GM12878 (cell line): Measurements from ENCODE around the gene CDK11B. TPM values are rescaled to one million over a fixed set of nuclear protein-coding genes. Genes with fewer than 3 reads are reported as not detected.

Experiments
- ATAC-seq: fragments of 200-7000 bp; cut with Tn5 transposase; 3 replicates; pipeline ENCODE4 v1.9.1; 2020; ENCODE audit warnings: mild to moderate bottlenecking, moderate library complexity
- BruUV-seq: library from RNA; stranded (reverse); fragments of 400-500 nt; replicated peaks from 2 replicates; lab custom pipeline; 2021; lab: Mats Ljungman, UMichigan
- CTCF ChIA-PET: fragments of 300-600 bp; sonication (Branson Sonifier 250); formaldehyde crosslinking; extraction: SDS; loops from one replicate; lab custom pipeline; 2021; ENCODE audit warnings: inconsistent platforms; lab: Yijun Ruan, JAX
- POLR2A ChIA-PET: fragments of 350-600 bp; formaldehyde crosslinking; extraction: SDS; loops from one replicate; lab custom pipeline; 2021; ENCODE audit warnings: inconsistent platforms; lab: Charles Lee
- RAD21 ChIA-PET: fragments of 300-600 bp; sonication (Branson Sonifier 250); formaldehyde crosslinking; loops from one replicate; lab custom pipeline; 2023; ENCODE audit warnings: antibody characterized with exemption; ENCODE audit not compliant: unreplicated experiment; lab: Charles Lee
- SMC1A ChIA-PET: fragments of 300-600 bp; sonication (Branson Sonifier 250); formaldehyde crosslinking; loops from one replicate; lab custom pipeline; 2023; ENCODE audit not compliant: unreplicated experiment, uncharacterized antibody; lab: Charles Lee
- DNase-seq: peaks from one replicate; pipeline ENCODE4 v3.0.0-alpha.2; 2011; ENCODE audit warnings: low read depth, low spot score
- FAIRE-seq: peaks from 3 replicates; lab custom pipeline; 2011; peaks lifted over from hg19 to GRCh38; lab: Jason Lieb, UNC
- H2AFZ ChIP-seq: 2 replicates; pipeline ENCODE4 v1.6.0; 2011; ENCODE audit warnings: low read depth, low read length, control low read depth; ENCODE audit not compliant: control insufficient read depth
- H3K27ac ChIP-seq: 2 replicates; pipeline ENCODE4 v1.5.1; 2011; ENCODE audit warnings: control low read depth; ENCODE audit not compliant: control insufficient read depth, insufficient read depth
- H3K27me3 ChIP-seq, 2 experiments: replicated peaks in 1 of 2; 2 replicates each; pipeline versions ENCODE4 v1.6.0 to v1.6.1; 2011; ENCODE audit warnings: low read length in 1 of 2; ENCODE audit not compliant: control insufficient read depth in 2 of 2, insufficient read depth in 2 of 2
- H3K36me3 ChIP-seq, 2 experiments: 2 replicates each; pipeline ENCODE4 v1.5.1; 2011; ENCODE audit warnings: low read length in 1 of 2; ENCODE audit not compliant: control insufficient read depth in 2 of 2, insufficient read depth in 2 of 2
- H3K4me1 ChIP-seq: 2 replicates; pipeline ENCODE4 v1.6.1; 2011; ENCODE audit warnings: mild to moderate bottlenecking, low read length, moderate library complexity, mixed read lengths; ENCODE audit not compliant: control insufficient read depth, insufficient read depth
- H3K4me2 ChIP-seq: 2 replicates; pipeline ENCODE4 v1.6.0; 2011; ENCODE audit warnings: control low read depth; ENCODE audit not compliant: control insufficient read depth, insufficient read depth
- H3K4me3 ChIP-seq: fragments of 200-600 bp; sonication (generic); 2 replicates; pipeline ENCODE4 v1.5.1; 2016
- H3K79me2 ChIP-seq: 2 replicates; pipeline ENCODE4 v1.6.0; 2011; ENCODE audit warnings: low read length; ENCODE audit not compliant: control insufficient read depth, insufficient read depth
- H3K9ac ChIP-seq: 2 replicates; pipeline ENCODE4 v1.8.0; 2011; ENCODE audit warnings: low read length, control low read depth, mixed read lengths; ENCODE audit not compliant: control insufficient read depth, insufficient read depth
- H3K9me3 ChIP-seq: replicated peaks from 3 replicates; pipeline ENCODE4 v1.5.1; 2011; ENCODE audit warnings: mild to moderate bottlenecking, low read length; ENCODE audit not compliant: control insufficient read depth, insufficient read depth
- H4K20me1 ChIP-seq: 2 replicates; pipeline ENCODE4 v1.6.0; 2011; ENCODE audit not compliant: control insufficient read depth, insufficient read depth
- BACH1 ChIP-seq: fragments of 450-650 bp; IDR thresholded peaks from 2 replicates; pipeline ENCODE4 v1.6.1; 2017; ENCODE audit warnings: mild to moderate bottlenecking, borderline replicate concordance
- BHLHE40 ChIP-seq, 2 experiments: fragments of 450-650 bp in 1 of 2; IDR thresholded peaks; 2 replicates each; pipeline ENCODE4 v1.6.1; 2011 to 2017; ENCODE audit warnings: low read depth in 2 of 2, borderline replicate concordance in 1 of 2, improper control_type of control experiment in 1 of 2, low read length in 1 of 2, mild to moderate bottlenecking in 1 of 2
- DPF2 ChIP-seq: fragments of 450-650 bp; IDR thresholded peaks from 2 replicates; pipeline ENCODE4 v1.6.1; 2017; ENCODE audit warnings: mild to moderate bottlenecking
- LARP7 ChIP-seq: fragments of 450-650 bp; IDR thresholded peaks from 2 replicates; pipeline ENCODE4 v1.6.1; 2017; ENCODE audit warnings: mild to moderate bottlenecking
- MYC ChIP-seq: IDR thresholded peaks from 2 replicates; pipeline ENCODE4 v1.6.1; 2011; ENCODE audit warnings: mild to moderate bottlenecking, low read length, moderate library complexity, inconsistent platforms; ENCODE audit not compliant: insufficient read depth, insufficient replicate concordance, insufficient read length, severe bottlenecking
- SREBF1 ChIP-seq: IDR thresholded peaks from 2 replicates; pipeline ENCODE4 v1.6.1; 2012; ENCODE audit warnings: mild to moderate bottlenecking, low read length
- ZNF274 ChIP-seq: IDR thresholded peaks from one replicate; pipeline ENCODE4 v1.8.0; 2011; ENCODE audit not compliant: insufficient read length, insufficient read depth
- ZSCAN29 ChIP-seq: fragments of 450-650 bp; IDR thresholded peaks from 2 replicates; pipeline ENCODE4 v1.6.1; 2017; ENCODE audit warnings: mild to moderate bottlenecking, moderate library complexity
- WGBS: methylation state at CpG from one replicate; pipeline ENCODE4 v1.1.6; 2016; ENCODE audit warnings: low lambda C conversion rate; ENCODE audit not compliant: insufficient replicate concordance, insufficient coverage; ENCODE audit errors: missing lambda C conversion rate; 5-methylcytosine and 5-hydroxymethylcytosine counted together
- in situ Hi-C: fragments of 300-500 bp; cut with MboI; formaldehyde crosslinking; loops from 9 replicates; pipeline ENCODE4 v1.14.3; 2018; ENCODE audit warnings: mixed read lengths
- intact Hi-C: fragments of 100-400 bp; cut with micrococcal nuclease; formaldehyde crosslinking; loops from one replicate; pipeline ENCODE4 v1.14.2; 2022; ENCODE audit not compliant: unreplicated experiment
- polyA plus RNA-seq, 11 experiments: library from polyadenylated mRNA; depleted of rRNA in 4 of 11; unstranded in 6 of 11; stranded (reverse) in 5 of 11; fragments of >200 nt; fragmentation: Nextera tagmentation in 4 of 11; fragmentation: Illumina TruSeq in 1 of 11; extraction: Ambion mirVana in 4 of 11; extraction: Trizol in 1 of 11; gene quantifications; 1 replicate in 1 of 11; 2 replicates in 10 of 11; pipeline versions ENCODE4 v1.2.1 to v1.2.3, GENCODE V29; 2011 to 2016; ENCODE audit warnings: inconsistent platforms in 2 of 11, missing spikeins in 2 of 11, low read depth in 1 of 11
- total RNA-seq, 4 experiments: library from RNA; depleted of rRNA in 3 of 4; stranded (reverse); fragments of >200 nt in 3 of 4; fragmentation: Illumina TruSeq in 1 of 4; extraction: Trizol in 1 of 4; gene quantifications; 2 replicates each; pipeline versions ENCODE4 v1.2.1 to v1.2.3, GENCODE V29; 2013 to 2021
- TF ChIP-seq, protein P1 (sequence below): fragments of 450-650 bp; conservative IDR thresholded peaks from 2 replicates; pipeline ENCODE4 v1.6.1; 2017; ENCODE audit warnings: mild to moderate bottlenecking, moderate library complexity

CDK11B gene
- total and polyA plus RNA-seq, 10 of the 15 experiments (the other 5 are each of a cell fraction or from before 2014, with no cell fraction given) = 3.2 to 30.9 (median 18.0) TPM

DNA sequence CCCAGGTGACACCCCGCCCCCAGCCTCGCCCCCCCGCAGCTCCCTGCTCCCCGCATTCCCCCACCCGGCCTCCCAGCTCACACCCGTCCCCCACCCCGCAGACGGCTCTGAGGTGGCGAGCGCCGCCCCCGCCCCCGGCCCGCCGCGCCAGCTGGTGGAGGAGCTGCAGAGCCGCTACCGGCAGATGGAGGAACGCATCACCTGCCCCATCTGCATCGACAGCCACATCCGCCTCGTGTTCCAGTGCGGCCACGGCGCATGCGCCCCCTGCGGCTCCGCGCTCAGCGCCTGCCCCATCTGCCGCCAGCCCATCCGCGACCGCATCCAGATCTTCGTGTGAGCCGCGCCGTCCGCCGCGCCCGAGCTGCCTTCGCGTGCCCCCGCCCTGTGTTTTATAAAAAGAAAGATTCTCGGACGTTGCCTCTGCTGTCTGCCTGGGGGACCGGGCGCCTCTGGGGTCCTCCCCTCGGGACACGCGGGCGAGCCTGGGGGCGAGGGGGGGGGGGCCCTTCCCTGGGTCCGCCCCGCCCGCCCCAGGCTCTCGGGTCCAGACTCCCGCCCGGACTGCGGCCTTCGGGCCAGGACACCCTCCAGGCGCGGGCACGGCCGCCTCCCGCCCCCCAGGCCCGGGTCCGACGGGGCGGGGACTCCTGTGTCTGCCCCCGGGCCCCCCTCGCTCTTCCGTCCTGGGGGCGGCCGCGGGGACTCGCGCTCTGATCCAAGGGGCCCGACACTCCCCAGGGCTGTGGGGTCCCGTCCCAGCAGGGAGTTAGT, 28.4 kb downstream of the CDK11B start (continued):
- no peak for TF ChIP-seq ZNF274
- no peak for TF ChIP-seq MYC
- no peak for TF ChIP-seq SREBF1
- peak; percentile 21; the same call in 1 of the 2 replicates for TF ChIP-seq BACH1

DNA sequence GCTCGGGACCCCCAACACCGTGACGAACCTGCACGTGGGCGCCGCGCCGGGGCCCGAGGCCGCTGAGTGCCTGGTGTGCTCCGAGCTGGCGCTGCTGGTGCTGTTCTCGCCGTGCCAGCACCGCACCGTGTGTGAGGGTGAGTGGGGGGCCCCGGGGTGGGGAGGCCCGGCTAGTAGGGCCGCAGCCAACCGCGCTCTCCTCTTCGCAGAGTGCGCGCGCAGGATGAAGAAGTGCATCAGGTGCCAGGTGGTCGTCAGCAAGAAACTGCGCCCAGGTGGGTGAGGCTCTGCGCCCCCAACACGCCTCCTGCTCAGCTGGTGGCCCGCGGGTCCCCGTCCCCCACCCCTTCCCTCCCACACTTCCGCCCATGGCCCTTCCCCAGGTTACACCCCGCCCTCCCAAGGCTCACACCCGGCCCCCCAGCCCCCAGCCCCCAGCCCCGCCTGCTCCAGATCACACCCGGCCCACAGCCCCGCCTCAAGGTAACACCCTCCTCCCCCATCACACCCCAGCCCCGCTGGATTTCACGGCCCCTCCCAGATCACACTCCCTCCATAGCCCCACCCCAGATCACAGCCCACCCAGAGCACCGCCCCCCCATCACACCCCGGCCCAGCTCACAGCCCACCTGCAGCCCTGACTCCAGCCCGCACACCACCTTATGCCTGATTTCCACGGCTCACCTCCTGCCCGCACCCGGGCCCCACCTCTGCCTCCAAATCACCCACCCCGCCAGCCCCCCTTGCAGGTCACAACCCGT, 29.2 kb downstream of the CDK11B start:
- no peak overlapping the region for H3K27ac ChIP-seq
- 0 out of 2 replicates have a peak, but pooled peaks have one; percentile 10 for TF ChIP-seq LARP7
- peak; percentile 64; the same call in 1 of the 2 replicates for TF ChIP-seq DPF2
- TF ChIP-seq ZSCAN29 = no peak
- TF ChIP-seq, protein P1, sequence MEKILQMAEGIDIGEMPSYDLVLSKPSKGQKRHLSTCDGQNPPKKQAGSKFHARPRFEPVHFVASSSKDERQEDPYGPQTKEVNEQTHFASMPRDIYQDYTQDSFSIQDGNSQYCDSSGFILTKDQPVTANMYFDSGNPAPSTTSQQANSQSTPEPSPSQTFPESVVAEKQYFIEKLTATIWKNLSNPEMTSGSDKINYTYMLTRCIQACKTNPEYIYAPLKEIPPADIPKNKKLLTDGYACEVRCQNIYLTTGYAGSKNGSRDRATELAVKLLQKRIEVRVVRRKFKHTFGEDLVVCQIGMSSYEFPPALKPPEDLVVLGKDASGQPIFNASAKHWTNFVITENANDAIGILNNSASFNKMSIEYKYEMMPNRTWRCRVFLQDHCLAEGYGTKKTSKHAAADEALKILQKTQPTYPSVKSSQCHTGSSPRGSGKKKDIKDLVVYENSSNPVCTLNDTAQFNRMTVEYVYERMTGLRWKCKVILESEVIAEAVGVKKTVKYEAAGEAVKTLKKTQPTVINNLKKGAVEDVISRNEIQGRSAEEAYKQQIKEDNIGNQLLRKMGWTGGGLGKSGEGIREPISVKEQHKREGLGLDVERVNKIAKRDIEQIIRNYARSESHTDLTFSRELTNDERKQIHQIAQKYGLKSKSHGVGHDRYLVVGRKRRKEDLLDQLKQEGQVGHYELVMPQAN = 0 out of 2 replicates have a peak, but pooled peaks have one; percentile 38
- peak in 1 of 2 experiments; percentile 33; a peak in 1 of 4 replicates for TF ChIP-seq BHLHE40 (IDR thresholded peaks at IDR 0.05; ENCODE audit: borderline replicate concordance in 1 of 2, low read depth in 2 of 2, low read length in 1 of 2)
- H2AFZ ChIP-seq = no peak overlapping the region; the same call in 1 of the 2 replicates
- no TSS peak for BruUV-seq
- H3K4me1 ChIP-seq = no peaks in the 10 kb centered on the region
- intact Hi-C loops (no loop called here), in situ Hi-C loops (no loop called here)
- RAD21 ChIA-PET = interaction anchor here (0.8 to 1.3 kb wide), 4 partner anchors 14 to 170 kb away, joined by 3 to 7 read pairs (median 4); partner anchors contain the start of gene MIB2
- H3K9ac ChIP-seq = no peak overlapping the region
- WGBS = 41% methylated on average over 29 of the region's 48 CpGs
- H3K4me3 ChIP-seq = no peak overlapping the region
- CTCF ChIA-PET = interaction anchor here (0.8 to 1.7 kb wide), 3 partner anchors 14 to 48 kb away, joined by 3 to 6 read pairs (median 4); partner anchors contain the start of gene MIB2
- H3K79me2 ChIP-seq = no peaks in the 10 kb centered on the region
- H4K20me1 ChIP-seq = no peaks in the 10 kb centered on the region
- FAIRE-seq = no peak
- no peaks in the 10 kb centered on the region for H3K36me3 ChIP-seq
- peaks cover 0 to 2% of the 10 kb centered on the region in 2 experiments; a peak in 2 of 4 replicates for H3K27me3 ChIP-seq
- ATAC-seq = peak; percentile 52
- H3K4me2 ChIP-seq = no peak overlapping the region
- SMC1A ChIA-PET = interaction anchor here (1.2 kb wide), 2 partner anchors 14 to 26 kb away, joined by 3 read pairs; no protein-coding TSS in a partner anchor
- no peak for DNase-seq
- no peaks in the 10 kb centered on the region for H3K9me3 ChIP-seq
- POLR2A ChIA-PET = interaction anchor here (1.2 to 1.4 kb wide), 3 partner anchors 13 to 48 kb away, joined by 4 to 8 read pairs (median 6); partner anchors contain the start of gene MIB2
